NT2/D1 (cell line): Measurements from ENCODE around the gene ZNF138.
A peak's percentile ranks its signal among the peaks of the same experiment; 100 is the strongest.

Experiments
- DNase-seq: peaks from one replicate; pipeline ENCODE4 v3.0.0-alpha.2; 2011; ENCODE audit warnings: low read depth, low spot score
- H3K27me3 ChIP-seq: 2 replicates; pipeline ENCODE4 v1.6.0; 2011; ENCODE audit warnings: mild to moderate bottlenecking; ENCODE audit not compliant: insufficient read length, insufficient read depth
- H3K36me3 ChIP-seq: 2 replicates; pipeline ENCODE4 v1.6.1; 2011; ENCODE audit warnings: mild to moderate bottlenecking, low read length, mixed read lengths; ENCODE audit not compliant: insufficient read depth, insufficient read length
- H3K4me1 ChIP-seq: 2 replicates; pipeline ENCODE4 v1.5.1; 2011; ENCODE audit not compliant: insufficient read depth, insufficient read length
- H3K4me3 ChIP-seq: 2 replicates; pipeline ENCODE4 v1.5.1; 2011; ENCODE audit warnings: low read depth; ENCODE audit not compliant: insufficient read length
- H3K9ac ChIP-seq: 2 replicates; pipeline ENCODE4 v1.6.0; 2011; ENCODE audit warnings: low read depth; ENCODE audit not compliant: insufficient read length
- H3K9me3 ChIP-seq: 2 replicates; pipeline ENCODE4 v1.5.1; 2011; ENCODE audit warnings: mild to moderate bottlenecking, low read length; ENCODE audit not compliant: insufficient read depth
- SUZ12 ChIP-seq: IDR thresholded peaks from 2 replicates; pipeline ENCODE4 v1.6.1; 2011; ENCODE audit not compliant: insufficient read length, insufficient read depth; ENCODE audit errors: extremely low read depth
- YY1 ChIP-seq: IDR thresholded peaks from 2 replicates; pipeline ENCODE4 v1.6.1; 2011; ENCODE audit not compliant: insufficient read length, insufficient read depth
- ZNF274 ChIP-seq: IDR thresholded peaks from 2 replicates; pipeline ENCODE4 v1.6.1; 2011; ENCODE audit warnings: mild to moderate bottlenecking, low read depth, low read length

The ZNF138 gene

GRCh38 chr7:64881461-64882287 lies 87.4 kb downstream of the ZNF138 start:
- Histone ChIP-seq H3K9me3 (peaks cover 31% of the 10 kb centered on the region; the same call in 1 of the 2 replicates), H3K4me3 (no peak overlapping the region), H3K36me3 (no peaks in the 10 kb centered on the region), H3K9ac (peak overlapping the region; percentile 33), H3K27me3 (peaks cover 30% of the 10 kb centered on the region), H3K4me1 (peaks cover 14% of the 10 kb centered on the region)
- no peak for DNase-seq
- TF ChIP-seq ZNF274 (no peak), YY1 (no peak), SUZ12 (no peak)

- H3K9ac ChIP-seq: peak overlapping the region; percentile 6
- peak; percentile 57 for DNase-seq
- no peaks in the 10 kb centered on the region for H3K36me3 ChIP-seq
- peaks cover 10% of the 10 kb centered on the region for H3K4me1 ChIP-seq
- no peak for TF ChIP-seq YY1
- no peak for TF ChIP-seq ZNF274
- TF ChIP-seq SUZ12: no peak
- peaks cover 31% of the 10 kb centered on the region; the same call in 1 of the 2 replicates for H3K9me3 ChIP-seq
- H3K27me3 ChIP-seq: peaks cover 23% of the 10 kb centered on the region
- H3K4me3 ChIP-seq: peak overlapping the region; percentile 3
Observed at GRCh38 chr7:64882341-64883112, 88.3 kb downstream of the ZNF138 start.
